OCI-LY7 (cell line): ENCODE data around the gene GRPEL2. TPM values are rescaled to one million over a fixed set of nuclear protein-coding genes. Genes with fewer than 3 reads are reported as not detected.

Source experiments
- BruUV-seq: library from RNA; stranded (reverse); fragments of 400-500 nt; replicated peaks from 2 replicates; lab custom pipeline; 2021; lab: Mats Ljungman, UMichigan
- CTCF ChIA-PET: fragments of 300-600 bp; sonication (Branson Sonifier 250); formaldehyde crosslinking; loops from one replicate; lab custom pipeline; 2022; ENCODE audit warnings: antibody characterized with exemption; ENCODE audit not compliant: unreplicated experiment; lab: Charles Lee
- POLR2A ChIA-PET: fragments of 300-600 bp; sonication (Branson Sonifier 250); formaldehyde crosslinking; loops from one replicate; lab custom pipeline; 2022; ENCODE audit warnings: antibody characterized with exemption; lab: Charles Lee
- DNase-seq: peaks from one replicate; pipeline ENCODE4 v3.0.0-alpha.2; 2015; ENCODE audit warnings: low spot score
- H2AFZ ChIP-seq: fragments of 200-600 bp; sonication (generic), shearing (Covaris generic); 2 replicates; pipeline ENCODE4 v1.6.1; 2014; ENCODE audit warnings: mild to moderate bottlenecking, antibody characterized with exemption, low read length, moderate library complexity
- H3K27ac ChIP-seq: fragments of 200-600 bp; sonication (generic); 2 replicates; pipeline ENCODE4 v1.5.1; 2014; ENCODE audit warnings: mixed run types, low read depth, mild to moderate bottlenecking, moderate library complexity, low read length, inconsistent platforms; ENCODE audit not compliant: poor library complexity, severe bottlenecking
- H3K36me3 ChIP-seq: fragments of 200-600 bp; sonication (generic); 2 replicates; pipeline ENCODE4 v1.6.1; 2014; ENCODE audit warnings: mild to moderate bottlenecking, antibody characterized with exemption, low read length, moderate library complexity, mixed read lengths; ENCODE audit not compliant: insufficient read depth
- H3K4me1 ChIP-seq: fragments of 200-600 bp; sonication (generic); 2 replicates; pipeline ENCODE4 v1.5.1; 2014; ENCODE audit warnings: mild to moderate bottlenecking, low read length; ENCODE audit not compliant: insufficient read depth, poor library complexity, severe bottlenecking
- H3K4me2 ChIP-seq: fragments of 200-600 bp; sonication (generic); 2 replicates; pipeline ENCODE4 v1.6.1; 2014; ENCODE audit warnings: mild to moderate bottlenecking, low read length
- H3K4me3 ChIP-seq: fragments of 200-600 bp; sonication (generic); 2 replicates; pipeline ENCODE4 v1.5.1; 2014; ENCODE audit warnings: mild to moderate bottlenecking, low read depth, low read length; ENCODE audit not compliant: poor library complexity, severe bottlenecking
- H3K79me2 ChIP-seq: fragments of 200-600 bp; sonication (generic); 2 replicates; pipeline ENCODE4 v1.6.1; 2016; ENCODE audit warnings: low read depth, mild to moderate bottlenecking, low read length, moderate library complexity, mixed read lengths; ENCODE audit not compliant: insufficient read depth
- H3K9me2 ChIP-seq: fragments of 200-600 bp; sonication (generic); 2 replicates; pipeline ENCODE4 v1.6.1; 2016; ENCODE audit warnings: mild to moderate bottlenecking, low read length, mixed read lengths; ENCODE audit not compliant: insufficient read depth
- H3K9me3 ChIP-seq: fragments of 200-600 bp; sonication (generic); 2 replicates; pipeline ENCODE4 v1.6.1; 2014; ENCODE audit warnings: mild to moderate bottlenecking, mixed run types, low read length, mixed read lengths
- H4K20me1 ChIP-seq: fragments of 200-600 bp; sonication (generic); 2 replicates; pipeline ENCODE4 v1.6.1; 2014; ENCODE audit warnings: mild to moderate bottlenecking, antibody characterized with exemption, low read length, moderate library complexity, mixed read lengths; ENCODE audit not compliant: insufficient read depth
- CTCF ChIP-seq: fragments of 200-600 bp; sonication (generic); conservative IDR thresholded peaks from 2 replicates; pipeline ENCODE4 v1.5.1; 2014; ENCODE audit warnings: mild to moderate bottlenecking, antibody characterized with exemption, low read length, moderate library complexity, mixed read lengths
- EZH2phosphoT487 ChIP-seq: fragments of 200-600 bp; sonication (generic); IDR thresholded peaks from 2 replicates; pipeline ENCODE4 v1.6.1; 2018; ENCODE audit warnings: low read depth, borderline replicate concordance, mild to moderate bottlenecking, mixed run types, antibody characterized with exemption, low read length, moderate library complexity, mixed read lengths
- intact Hi-C: fragments of 100-400 bp; cut with micrococcal nuclease; formaldehyde crosslinking; loops from one replicate; pipeline ENCODE4 v1.10.0; 2022; ENCODE audit not compliant: unreplicated experiment
- total RNA-seq, 2 experiments: library from RNA; depleted of rRNA in 1 of 2; stranded (reverse); fragments of >200 nt in 1 of 2; shearing (Covaris generic) in 1 of 2; gene quantifications; 2 replicates each; pipeline ENCODE4 v1.2.3, GENCODE V29; 2014 to 2022

GRPEL2 gene
- total RNA-seq, 2 experiments from 2014 or later = 28.3 to 41.5 TPM

DNA sequence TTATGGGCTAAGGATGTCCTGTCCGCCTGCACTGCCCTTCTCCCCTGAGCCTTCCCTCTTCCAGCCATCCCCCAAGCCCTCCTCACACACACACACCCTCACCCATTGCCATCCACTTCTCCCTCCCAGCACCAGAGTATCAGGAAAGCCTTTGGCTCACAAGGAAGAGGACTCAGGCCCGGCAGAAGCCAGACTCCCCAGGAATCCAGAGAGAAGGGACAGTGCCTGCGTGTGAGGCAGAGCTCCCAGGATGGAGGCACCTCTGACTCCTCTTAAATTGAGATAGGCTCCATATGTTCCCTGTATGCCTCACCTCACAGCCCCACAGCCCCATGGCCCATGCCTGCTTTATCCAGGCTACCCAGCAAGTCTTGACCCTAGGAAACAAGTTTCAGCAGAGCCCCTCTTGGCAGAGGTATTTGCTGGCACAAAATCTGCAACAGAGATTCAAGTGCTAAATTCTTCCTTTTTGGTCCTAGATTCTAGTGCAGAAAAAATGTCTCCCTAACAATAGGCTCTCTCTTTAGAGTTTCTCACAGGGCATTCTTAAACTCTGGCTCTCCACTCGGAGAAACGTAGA, 33.0 kb downstream of the GRPEL2 start:
- CTCF ChIA-PET = no interaction called here
- no peak overlapping the region for H3K4me3 ChIP-seq

GRCh38 chr5:149379177-149379761, 34.0 kb downstream of the GRPEL2 start, which contains the start of gene IL17B:
IL17B (minus strand) TSS chr5:149379292; CDS start chr5:149379225, 67 bp downstream.
- Histone ChIP-seq H3K4me2 (no peak within 1 kb of the TSS), H3K27ac (no peak within 1 kb of the TSS), H3K79me2 (no peaks in the 10 kb centered on the region), H2AFZ (no peak within 1 kb of the TSS), H3K9me3 (no peaks in the 10 kb centered on the region), H4K20me1 (no peaks in the 10 kb centered on the region), H3K9me2 (no peaks in the 10 kb centered on the region), H3K36me3 (no peaks in the 10 kb centered on the region), H3K4me1 (no peaks in the 10 kb centered on the region), H3K4me3 (no peak within 1 kb of the TSS)
- TF ChIP-seq EZH2phosphoT487 (no peak), CTCF (no peak)
- BruUV-seq = no TSS peak
- no peak for DNase-seq
- CTCF ChIA-PET = interaction anchor here (0.6 to 1.4 kb wide), 2 partner anchors 23 to 186 kb away, joined by 3 to 7 read pairs; no protein-coding TSS in a partner anchor
- intact Hi-C loops = no loop called here
- POLR2A ChIA-PET = interaction anchor here (1.1 kb wide), 1 partner anchor 178 kb away, joined by 3 read pairs; no protein-coding TSS in a partner anchor

More for the DNA sequence above, 33.0 kb downstream of the GRPEL2 start:
- Histone ChIP-seq H3K9me3 (no peaks in the 10 kb centered on the region), H3K4me2 (no peak overlapping the region), H2AFZ (no peak overlapping the region), H3K27ac (no peak overlapping the region), H3K36me3 (no peaks in the 10 kb centered on the region), H3K9me2 (no peaks in the 10 kb centered on the region), H4K20me1 (no peaks in the 10 kb centered on the region), H3K79me2 (no peaks in the 10 kb centered on the region), H3K4me1 (no peaks in the 10 kb centered on the region)
- intact Hi-C loops = no loop called here
- no TSS peak for BruUV-seq
- TF ChIP-seq CTCF = no peak
- TF ChIP-seq EZH2phosphoT487 = no peak
- DNase-seq = no peak
- POLR2A ChIA-PET = no interaction called here
